H9 (cell line): ENCODE results near the gene EVC. TPM values are rescaled to one million over a fixed set of nuclear protein-coding genes. Genes with fewer than 3 reads are reported as not detected.

Source experiments
- DNase-seq: peaks from one replicate; pipeline ENCODE4 v3.0.0-alpha.2; 2017
- H2AFZ ChIP-seq: one replicate; pipeline ENCODE4 v1.6.1; 2013; ENCODE audit warnings: mild to moderate bottlenecking, low read length, control low read depth, moderate library complexity
- H2AK5ac ChIP-seq: 2 replicates; pipeline ENCODE4 v1.6.1; 2013; ENCODE audit warnings: low read length, control low read depth, mixed read lengths; ENCODE audit not compliant: insufficient read length
- H2BK120ac ChIP-seq: one replicate; pipeline ENCODE4 v1.6.1; 2013; ENCODE audit warnings: low read depth, mild to moderate bottlenecking, low read length, control low read depth, inconsistent platforms; ENCODE audit not compliant: poor library complexity, severe bottlenecking
- H2BK12ac ChIP-seq: 2 replicates; pipeline ENCODE4 v1.6.1; 2013; ENCODE audit warnings: low read length, control low read depth, mixed read lengths, low read depth; ENCODE audit not compliant: insufficient read length
- H2BK15ac ChIP-seq: 2 replicates; pipeline ENCODE4 v1.6.1; 2013; ENCODE audit warnings: low read depth, low read length, control low read depth
- H2BK20ac ChIP-seq: one replicate; pipeline ENCODE4 v1.6.1; 2013; ENCODE audit warnings: low read depth, mild to moderate bottlenecking, low read length, control low read depth, inconsistent platforms; ENCODE audit not compliant: poor library complexity, severe bottlenecking
- H2BK5ac ChIP-seq: 2 replicates; pipeline ENCODE4 v1.6.1; 2013; ENCODE audit warnings: low read length, control low read depth, mixed read lengths; ENCODE audit not compliant: insufficient read length
- H3K14ac ChIP-seq: 2 replicates; pipeline ENCODE4 v1.6.1; 2013; ENCODE audit warnings: low read length, control low read depth; ENCODE audit not compliant: insufficient read depth
- H3K18ac ChIP-seq: 2 replicates; pipeline ENCODE4 v1.6.1; 2013; ENCODE audit warnings: low read depth, mild to moderate bottlenecking, mixed read lengths, low read length, control low read depth; ENCODE audit not compliant: insufficient read length
- H3K23ac ChIP-seq: 2 replicates; pipeline ENCODE4 v1.6.1; 2013; ENCODE audit warnings: low read length, control low read depth, mixed read lengths, low read depth; ENCODE audit not compliant: insufficient read length
- H3K23me2 ChIP-seq: 2 replicates; pipeline ENCODE4 v1.6.1; 2013; ENCODE audit warnings: low read depth, mild to moderate bottlenecking, mixed read lengths, low read length, control low read depth; ENCODE audit not compliant: insufficient read length, poor library complexity, severe bottlenecking
- H3K27ac ChIP-seq: 2 replicates; pipeline ENCODE4 v1.5.1; 2013; ENCODE audit warnings: low read length, control low read depth, mixed read lengths, low read depth; ENCODE audit not compliant: insufficient read length
- H3K27me3 ChIP-seq: 2 replicates; pipeline ENCODE4 v1.6.1; 2013; ENCODE audit warnings: low read length, control low read depth, inconsistent platforms; ENCODE audit not compliant: insufficient read depth
- H3K4ac ChIP-seq: 2 replicates; pipeline ENCODE4 v1.6.1; 2013; ENCODE audit warnings: low read depth, mild to moderate bottlenecking, control low read depth, inconsistent platforms, low read length, moderate library complexity
- H3K4me1 ChIP-seq: 2 replicates; pipeline ENCODE4 v1.6.1; 2013; ENCODE audit warnings: low read length, control low read depth, inconsistent platforms; ENCODE audit not compliant: insufficient read depth
- H3K4me2 ChIP-seq: 2 replicates; pipeline ENCODE4 v1.6.1; 2013; ENCODE audit warnings: low read length, control low read depth, mixed read lengths; ENCODE audit not compliant: insufficient read length, insufficient read depth
- H3K56ac ChIP-seq: 2 replicates; pipeline ENCODE4 v1.6.1; 2013; ENCODE audit warnings: low read depth, mild to moderate bottlenecking, mixed read lengths, low read length, control low read depth; ENCODE audit not compliant: insufficient read length
- H3K79me1 ChIP-seq: 2 replicates; pipeline ENCODE4 v1.6.1; 2013; ENCODE audit warnings: low read depth, mild to moderate bottlenecking, moderate library complexity, low read length, control low read depth, inconsistent platforms; ENCODE audit not compliant: insufficient read depth, poor library complexity, severe bottlenecking
- H3K79me2 ChIP-seq: 2 replicates; pipeline ENCODE4 v1.6.1; 2013; ENCODE audit warnings: low read length, control low read depth, inconsistent platforms; ENCODE audit not compliant: insufficient read depth
- H3K9ac ChIP-seq: 2 replicates; pipeline ENCODE4 v1.6.1; 2013; ENCODE audit warnings: low read length, control low read depth, mixed read lengths; ENCODE audit not compliant: insufficient read length; ENCODE audit errors: extremely low read depth
- H3K9me3 ChIP-seq: one replicate; pipeline ENCODE4 v1.6.1; 2013; ENCODE audit warnings: low read depth, low read length, inconsistent platforms; ENCODE audit not compliant: control insufficient read depth
- H3T11ph ChIP-seq: one replicate; pipeline ENCODE4 v1.6.1; 2013; ENCODE audit warnings: mild to moderate bottlenecking, low read length, control low read depth, inconsistent platforms
- H4K20me1 ChIP-seq: one replicate; pipeline ENCODE4 v1.6.1; 2013; ENCODE audit not compliant: control insufficient read depth, insufficient read length, insufficient read depth
- H4K5ac ChIP-seq: 2 replicates; pipeline ENCODE4 v1.6.1; 2013; ENCODE audit warnings: low read depth, mild to moderate bottlenecking, mixed read lengths, low read length, control low read depth; ENCODE audit not compliant: insufficient read length
- H4K8ac ChIP-seq: replicated peaks from 2 replicates; pipeline ENCODE4 v1.6.1; 2013; ENCODE audit warnings: low read length, control low read depth, mixed read lengths, low read depth; ENCODE audit not compliant: insufficient read length
- H4K91ac ChIP-seq: 2 replicates; pipeline ENCODE4 v1.6.1; 2013; ENCODE audit warnings: low read depth, mild to moderate bottlenecking, moderate library complexity, mixed read lengths, low read length, control low read depth; ENCODE audit not compliant: insufficient read length
- H3K27ac Mint-ChIP-seq, 3 experiments: 2 replicates in 2 of 3; 3 replicates in 1 of 3; pipeline ENCODE4 v1.8.0; 2020 to 2021; ENCODE audit warnings: mixed read lengths in 3 of 3, mild to moderate bottlenecking in 1 of 3, moderate library complexity in 1 of 3
- H3K27me3 Mint-ChIP-seq: 2 replicates; pipeline ENCODE4 v1.8.0; 2021; ENCODE audit warnings: low read depth, mild to moderate bottlenecking, moderate library complexity, mixed read lengths
- H3K36me3 Mint-ChIP-seq, 3 experiments: 2 replicates in 2 of 3; 3 replicates in 1 of 3; pipeline ENCODE4 v1.8.0; 2020 to 2021; ENCODE audit warnings: low read depth in 3 of 3, mixed read lengths in 3 of 3; ENCODE audit not compliant: insufficient read depth in 1 of 3
- H3K4me1 Mint-ChIP-seq, 2 experiments: 2 replicates each; pipeline ENCODE4 v1.8.0; 2020; ENCODE audit warnings: mixed read lengths in 2 of 2
- H3K4me3 Mint-ChIP-seq, 2 experiments: 2 replicates in 1 of 2; 3 replicates in 1 of 2; pipeline ENCODE4 v1.8.0; 2020 to 2021; ENCODE audit warnings: mild to moderate bottlenecking in 2 of 2, mixed read lengths in 2 of 2, moderate library complexity in 1 of 2
- H3K9me3 Mint-ChIP-seq, 2 experiments: 2 replicates in 1 of 2; 3 replicates in 1 of 2; pipeline ENCODE4 v1.8.0; 2020; ENCODE audit warnings: mild to moderate bottlenecking in 2 of 2, mixed read lengths in 2 of 2, moderate library complexity in 1 of 2
- WGBS: extraction: QIAGEN DNeasy Blood & Tissue Kit; methylation state at CpG from one replicate; pipeline ENCODE4 v1.1.7; 2013; ENCODE audit warnings: missing lambda C conversion rate, low lambda C conversion rate, mixed read lengths; ENCODE audit not compliant: insufficient read length; ENCODE audit errors: extremely low coverage; 5-methylcytosine and 5-hydroxymethylcytosine counted together
- total RNA-seq: library from RNA; stranded (reverse); gene quantifications from 2 replicates; pipeline ENCODE4 v1.2.1, GENCODE V29; 2021
- TF ChIP-seq, protein P1 (sequence below): fragments of 200-600 bp; sonication (generic); conservative IDR thresholded peaks from 3 replicates; pipeline ENCODE4 v1.8.0; 2021; ENCODE audit warnings: antibody characterized with exemption, mild to moderate bottlenecking

EVC gene
- total RNA-seq, 1 experiment from 2014 or later, result 10.1 TPM

GRCh38 chr4:5754529-5754881 is 43.5 kb downstream of the EVC start:
- Histone ChIP-seq H3K56ac (no peak overlapping the region), H2BK20ac (no peak overlapping the region), H3K4me1 (peaks cover 10% of the 10 kb centered on the region; the same call in 1 of the 2 replicates), H4K5ac (no peak overlapping the region), H2AK5ac (no peak overlapping the region), H4K91ac (no peak overlapping the region), H4K20me1 (no peaks in the 10 kb centered on the region), H3K27ac (no peak overlapping the region), H3K23ac (no peak overlapping the region), H3K4me2 (no peak overlapping the region), H3K18ac (no peak overlapping the region), H3K27me3 (no peaks in the 10 kb centered on the region), H3T11ph (no peak overlapping the region), H2AFZ (no peak overlapping the region), H3K9ac (no peak overlapping the region), H4K8ac (no peak overlapping the region), H2BK15ac (no peak overlapping the region), H3K4ac (no peak overlapping the region), H2BK12ac (no peak overlapping the region), H3K9me3 (no peaks in the 10 kb centered on the region), H2BK120ac (no peak overlapping the region), H3K79me2 (no peaks in the 10 kb centered on the region), H3K23me2 (no peaks in the 10 kb centered on the region), H3K79me1 (no peaks in the 10 kb centered on the region), H3K14ac (no peak overlapping the region), H2BK5ac (no peak overlapping the region)
- H3K4me1 Mint-ChIP-seq, result peaks cover 30 to 31% of the 10 kb centered on the region in 2 experiments
- no peak for DNase-seq
- H3K36me3 Mint-ChIP-seq, result peaks cover 32 to 50% (median 45%) of the 10 kb centered on the region in 3 experiments
- WGBS, result no CpG with 5 or more reads among the region's 8 CpGs
- no peaks in the 10 kb centered on the region; the same call in none of the 2 replicates for H3K27me3 Mint-ChIP-seq
- TF ChIP-seq, protein P1, sequence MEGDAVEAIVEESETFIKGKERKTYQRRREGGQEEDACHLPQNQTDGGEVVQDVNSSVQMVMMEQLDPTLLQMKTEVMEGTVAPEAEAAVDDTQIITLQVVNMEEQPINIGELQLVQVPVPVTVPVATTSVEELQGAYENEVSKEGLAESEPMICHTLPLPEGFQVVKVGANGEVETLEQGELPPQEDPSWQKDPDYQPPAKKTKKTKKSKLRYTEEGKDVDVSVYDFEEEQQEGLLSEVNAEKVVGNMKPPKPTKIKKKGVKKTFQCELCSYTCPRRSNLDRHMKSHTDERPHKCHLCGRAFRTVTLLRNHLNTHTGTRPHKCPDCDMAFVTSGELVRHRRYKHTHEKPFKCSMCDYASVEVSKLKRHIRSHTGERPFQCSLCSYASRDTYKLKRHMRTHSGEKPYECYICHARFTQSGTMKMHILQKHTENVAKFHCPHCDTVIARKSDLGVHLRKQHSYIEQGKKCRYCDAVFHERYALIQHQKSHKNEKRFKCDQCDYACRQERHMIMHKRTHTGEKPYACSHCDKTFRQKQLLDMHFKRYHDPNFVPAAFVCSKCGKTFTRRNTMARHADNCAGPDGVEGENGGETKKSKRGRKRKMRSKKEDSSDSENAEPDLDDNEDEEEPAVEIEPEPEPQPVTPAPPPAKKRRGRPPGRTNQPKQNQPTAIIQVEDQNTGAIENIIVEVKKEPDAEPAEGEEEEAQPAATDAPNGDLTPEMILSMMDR, result no peak
- H3K9me3 Mint-ChIP-seq, result no peaks in the 10 kb centered on the region
- H3K27ac Mint-ChIP-seq, result no peak overlapping the region
- H3K4me3 Mint-ChIP-seq, result no peak overlapping the region
